Prostate gland (tissue), 2 donors: ENCODE results near the gene FAM241A.

ENCODE experiments used
- CTCF ChIP-seq, 4 experiments: fragments of 200-600 bp in 2 of 4; fragments of 450-650 bp in 2 of 4; sonication (generic) in 2 of 4; IDR thresholded peaks; 1 replicate in 3 of 4; 2 replicates in 1 of 4; pipeline ENCODE4 v1.5.1; 2016 to 2019; ENCODE audit warnings: antibody characterized with exemption in 4 of 4, mild to moderate bottlenecking in 2 of 4, moderate library complexity in 2 of 4
- POLR2A ChIP-seq: fragments of 450-650 bp; IDR thresholded peaks from one replicate; pipeline ENCODE4 v1.6.1; 2016; ENCODE audit warnings: antibody characterized with exemption, mild to moderate bottlenecking

GRCh38 chr4:112150920-112151319, 5.7 kb downstream of the FAM241A start:
- no peak for TF ChIP-seq CTCF (IDR thresholded peaks at IDR 0.05)
- no peak for TF ChIP-seq POLR2A
